HepG2 (cell line): Measurements from ENCODE around the gene ANXA7. TPM values are rescaled to one million over a fixed set of nuclear protein-coding genes. Genes with fewer than 3 reads are reported as not detected.
A peak's percentile ranks its signal among the peaks of the same experiment; 100 is the strongest.

Source experiments
- CBX5 ChIP-seq: sonication (generic); formaldehyde crosslinking; IDR thresholded peaks from 2 replicates; pipeline ENCODE4 v1.4.0; 2020; ENCODE audit warnings: missing genetic modification reagents, borderline replicate concordance
- CERS6 ChIP-seq: sonication (generic); formaldehyde crosslinking; IDR thresholded peaks from 2 replicates; pipeline ENCODE4 v1.5.0; 2020; ENCODE audit warnings: missing genetic modification reagents
- ELK4 ChIP-seq: sonication (generic); formaldehyde crosslinking; IDR thresholded peaks from 2 replicates; pipeline ENCODE4 v1.9.0; 2021; ENCODE audit warnings: missing genetic modification reagents, borderline replicate concordance
- FOXK2 ChIP-seq: fragments of 450-650 bp; IDR thresholded peaks from 2 replicates; pipeline ENCODE4 v1.6.1; 2016
- MEIS1 ChIP-seq: sonication (generic); formaldehyde crosslinking; IDR thresholded peaks from 2 replicates; pipeline ENCODE4 v1.9.0; 2021; ENCODE audit warnings: mild to moderate bottlenecking, missing genetic modification reagents, moderate library complexity, borderline replicate concordance
- ZBTB49 ChIP-seq: sonication (generic); formaldehyde crosslinking; IDR thresholded peaks from 2 replicates; pipeline ENCODE4 v1.4.0; 2020; ENCODE audit warnings: missing genetic modification reagents, borderline replicate concordance
- ZFY ChIP-seq: sonication (generic); formaldehyde crosslinking; IDR thresholded peaks from 2 replicates; pipeline ENCODE4 v1.4.0; 2020; ENCODE audit warnings: missing genetic modification reagents
- ZGPAT ChIP-seq: IDR thresholded peaks from 2 replicates; pipeline ENCODE4 v1.6.1; 2016; ENCODE audit warnings: mild to moderate bottlenecking
- ZNF205 ChIP-seq: IDR thresholded peaks from 2 replicates; pipeline ENCODE4 v1.6.1; 2018; ENCODE audit warnings: missing biosample characterization, missing genetic modification reagents
- ZNF510 ChIP-seq: sonication (generic); formaldehyde crosslinking; IDR thresholded peaks from 2 replicates; pipeline ENCODE4 v1.4.0; 2020; ENCODE audit warnings: low read depth, mild to moderate bottlenecking, missing genetic modification reagents
- ZNF598 ChIP-seq: sonication (generic); formaldehyde crosslinking; IDR thresholded peaks from 2 replicates; pipeline ENCODE4 v1.5.1; 2020; ENCODE audit warnings: mild to moderate bottlenecking, missing genetic modification reagents, borderline replicate concordance
- ZNF607 ChIP-seq: sonication (generic); formaldehyde crosslinking; IDR thresholded peaks from 2 replicates; pipeline ENCODE4 v1.5.1; 2020; ENCODE audit warnings: missing genetic modification reagents, mild to moderate bottlenecking, borderline replicate concordance
- ZNF766 ChIP-seq: sonication (generic); formaldehyde crosslinking; IDR thresholded peaks from 2 replicates; pipeline ENCODE4 v1.5.0; 2020; ENCODE audit warnings: missing genetic modification reagents, borderline replicate concordance
- polyA plus RNA-seq, 8 experiments: library from polyadenylated mRNA; depleted of rRNA in 3 of 8; stranded (reverse) in 7 of 8; unstranded in 1 of 8; fragments of >200 nt; fragmentation: Illumina TruSeq in 4 of 8; extraction: Trizol in 4 of 8; gene quantifications; 2 replicates each; pipeline versions ENCODE4 v1.2.1 to v1.2.3, GENCODE V29; 2011 to 2016; ENCODE audit warnings: low read depth in 4 of 8, missing spikeins in 1 of 8, mixed read lengths in 1 of 8; ENCODE audit not compliant: insufficient read depth in 1 of 8
- total RNA-seq, 5 experiments: library from RNA; depleted of rRNA; stranded (reverse); fragments of >200 nt; fragmentation: Illumina TruSeq; extraction: Trizol; gene quantifications; 2 replicates each; pipeline ENCODE4 v1.2.3, GENCODE V29; 2016; ENCODE audit warnings: low read depth in 1 of 5
- TF ChIP-seq, protein P1 (sequence below): sonication (generic); formaldehyde crosslinking; IDR thresholded peaks from 2 replicates; pipeline ENCODE4 v1.8.0; 2022; ENCODE audit warnings: mild to moderate bottlenecking, missing genetic modification reagents
- TF ChIP-seq, protein P2 (sequence below): sonication (generic); formaldehyde crosslinking; IDR thresholded peaks from 2 replicates; pipeline ENCODE4 v1.8.0; 2022; ENCODE audit warnings: missing genetic modification reagents, mild to moderate bottlenecking, moderate library complexity, borderline replicate concordance
- TF ChIP-seq, protein P3 (sequence below): sonication (generic); formaldehyde crosslinking; IDR thresholded peaks from 2 replicates; pipeline ENCODE4 v1.8.0; 2022; ENCODE audit warnings: mild to moderate bottlenecking, missing genetic modification reagents; ENCODE audit not compliant: insufficient replicate concordance

The ANXA7 gene
- total and polyA plus RNA-seq, 2 of the 13 experiments (the other 11 are each of a cell fraction or from before 2014, with no cell fraction given), result 54.8 to 89.0 TPM

DNA sequence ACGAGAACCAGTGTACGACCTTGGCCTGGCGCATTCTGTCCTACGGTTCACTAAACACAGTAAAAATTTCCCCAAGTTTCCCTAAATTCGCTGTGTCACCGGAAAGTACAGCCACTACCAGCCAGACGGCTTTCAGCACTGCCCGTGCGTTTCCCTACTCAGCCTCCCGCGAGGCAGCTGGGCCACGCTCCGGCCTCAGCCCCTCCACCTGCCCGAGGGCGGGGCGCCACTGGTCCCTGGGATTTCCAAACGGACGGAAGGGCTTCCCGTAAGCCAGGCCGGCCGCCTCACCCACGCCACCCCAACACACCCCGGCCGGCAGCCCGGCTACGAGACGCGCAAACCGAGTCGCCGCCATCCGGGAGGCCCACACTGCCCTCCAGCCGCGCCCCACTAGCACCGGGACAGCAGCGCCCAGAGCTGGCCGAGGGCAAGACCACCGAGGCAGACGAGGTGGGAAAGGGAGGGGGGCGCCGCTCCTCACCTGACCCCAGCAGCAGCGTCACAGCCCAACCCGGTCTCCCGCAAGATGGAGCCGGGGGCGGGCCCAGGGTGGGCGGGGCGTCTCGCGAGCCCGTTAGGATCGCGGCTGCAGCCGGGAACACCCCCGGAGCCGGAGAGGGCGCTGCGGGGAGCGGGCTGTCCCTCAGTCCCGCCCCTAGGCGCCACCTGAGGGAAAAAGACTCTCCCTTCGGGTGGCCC is at the start of gene ANXA7 (continued):
- TF ChIP-seq, protein P1, sequence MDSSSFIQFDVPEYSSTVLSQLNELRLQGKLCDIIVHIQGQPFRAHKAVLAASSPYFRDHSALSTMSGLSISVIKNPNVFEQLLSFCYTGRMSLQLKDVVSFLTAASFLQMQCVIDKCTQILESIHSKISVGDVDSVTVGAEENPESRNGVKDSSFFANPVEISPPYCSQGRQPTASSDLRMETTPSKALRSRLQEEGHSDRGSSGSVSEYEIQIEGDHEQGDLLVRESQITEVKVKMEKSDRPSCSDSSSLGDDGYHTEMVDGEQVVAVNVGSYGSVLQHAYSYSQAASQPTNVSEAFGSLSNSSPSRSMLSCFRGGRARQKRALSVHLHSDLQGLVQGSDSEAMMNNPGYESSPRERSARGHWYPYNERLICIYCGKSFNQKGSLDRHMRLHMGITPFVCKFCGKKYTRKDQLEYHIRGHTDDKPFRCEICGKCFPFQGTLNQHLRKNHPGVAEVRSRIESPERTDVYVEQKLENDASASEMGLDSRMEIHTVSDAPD (CRISPR knock-in tag), result no peak
- peak; percentile 72; the same call in 1 of the 2 replicates for TF ChIP-seq ZNF510 (CRISPR knock-in tag)
- TF ChIP-seq, protein P2, sequence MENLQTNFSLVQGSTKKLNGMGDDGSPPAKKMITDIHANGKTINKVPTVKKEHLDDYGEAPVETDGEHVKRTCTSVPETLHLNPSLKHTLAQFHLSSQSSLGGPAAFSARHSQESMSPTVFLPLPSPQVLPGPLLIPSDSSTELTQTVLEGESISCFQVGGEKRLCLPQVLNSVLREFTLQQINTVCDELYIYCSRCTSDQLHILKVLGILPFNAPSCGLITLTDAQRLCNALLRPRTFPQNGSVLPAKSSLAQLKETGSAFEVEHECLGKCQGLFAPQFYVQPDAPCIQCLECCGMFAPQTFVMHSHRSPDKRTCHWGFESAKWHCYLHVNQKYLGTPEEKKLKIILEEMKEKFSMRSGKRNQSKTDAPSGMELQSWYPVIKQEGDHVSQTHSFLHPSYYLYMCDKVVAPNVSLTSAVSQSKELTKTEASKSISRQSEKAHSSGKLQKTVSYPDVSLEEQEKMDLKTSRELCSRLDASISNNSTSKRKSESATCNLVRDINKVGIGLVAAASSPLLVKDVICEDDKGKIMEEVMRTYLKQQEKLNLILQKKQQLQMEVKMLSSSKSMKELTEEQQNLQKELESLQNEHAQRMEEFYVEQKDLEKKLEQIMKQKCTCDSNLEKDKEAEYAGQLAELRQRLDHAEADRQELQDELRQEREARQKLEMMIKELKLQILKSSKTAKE (CRISPR knock-in tag), result peak; percentile 68; the same call in 1 of the 2 replicates
- peak; percentile 58; the same call in 1 of the 2 replicates for TF ChIP-seq CBX5
- TF ChIP-seq ZGPAT (CRISPR knock-in tag), result peak; percentile 92
- TF ChIP-seq ZNF598 (CRISPR knock-in tag), result peak; percentile 72; the same call in 1 of the 2 replicates
- TF ChIP-seq ZNF607, result no peak; the same call in 1 of the 2 replicates
- no peak for TF ChIP-seq ZNF766 (CRISPR knock-in tag)
- peak; percentile 88 for TF ChIP-seq MEIS1
- TF ChIP-seq, protein P3, sequence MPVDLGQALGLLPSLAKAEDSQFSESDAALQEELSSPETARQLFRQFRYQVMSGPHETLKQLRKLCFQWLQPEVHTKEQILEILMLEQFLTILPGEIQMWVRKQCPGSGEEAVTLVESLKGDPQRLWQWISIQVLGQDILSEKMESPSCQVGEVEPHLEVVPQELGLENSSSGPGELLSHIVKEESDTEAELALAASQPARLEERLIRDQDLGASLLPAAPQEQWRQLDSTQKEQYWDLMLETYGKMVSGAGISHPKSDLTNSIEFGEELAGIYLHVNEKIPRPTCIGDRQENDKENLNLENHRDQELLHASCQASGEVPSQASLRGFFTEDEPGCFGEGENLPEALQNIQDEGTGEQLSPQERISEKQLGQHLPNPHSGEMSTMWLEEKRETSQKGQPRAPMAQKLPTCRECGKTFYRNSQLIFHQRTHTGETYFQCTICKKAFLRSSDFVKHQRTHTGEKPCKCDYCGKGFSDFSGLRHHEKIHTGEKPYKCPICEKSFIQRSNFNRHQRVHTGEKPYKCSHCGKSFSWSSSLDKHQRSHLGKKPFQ (CRISPR knock-in tag), result peak; percentile 81
- TF ChIP-seq FOXK2, result no peak
- TF ChIP-seq ZNF205 (CRISPR knock-in tag), result 0 out of 2 replicates have a peak, but pooled peaks have one; percentile 41
- no peak for TF ChIP-seq ELK4
- no peak for TF ChIP-seq ZBTB49 (CRISPR knock-in tag)
- TF ChIP-seq ZFY, result peak; percentile 94
- TF ChIP-seq CERS6 (CRISPR knock-in tag), result no peak
